GM21825 (cell line): ENCODE measurements around the gene FGF12.

Source experiments
- ATAC-seq: cut with Tn5 transposase; IDR thresholded peaks from one replicate; pipeline ENCODE4 v1.9.1; 2021; ENCODE audit warnings: mild to moderate bottlenecking, moderate library complexity; ENCODE audit not compliant: unreplicated experiment

FGF12 gene

DNA sequence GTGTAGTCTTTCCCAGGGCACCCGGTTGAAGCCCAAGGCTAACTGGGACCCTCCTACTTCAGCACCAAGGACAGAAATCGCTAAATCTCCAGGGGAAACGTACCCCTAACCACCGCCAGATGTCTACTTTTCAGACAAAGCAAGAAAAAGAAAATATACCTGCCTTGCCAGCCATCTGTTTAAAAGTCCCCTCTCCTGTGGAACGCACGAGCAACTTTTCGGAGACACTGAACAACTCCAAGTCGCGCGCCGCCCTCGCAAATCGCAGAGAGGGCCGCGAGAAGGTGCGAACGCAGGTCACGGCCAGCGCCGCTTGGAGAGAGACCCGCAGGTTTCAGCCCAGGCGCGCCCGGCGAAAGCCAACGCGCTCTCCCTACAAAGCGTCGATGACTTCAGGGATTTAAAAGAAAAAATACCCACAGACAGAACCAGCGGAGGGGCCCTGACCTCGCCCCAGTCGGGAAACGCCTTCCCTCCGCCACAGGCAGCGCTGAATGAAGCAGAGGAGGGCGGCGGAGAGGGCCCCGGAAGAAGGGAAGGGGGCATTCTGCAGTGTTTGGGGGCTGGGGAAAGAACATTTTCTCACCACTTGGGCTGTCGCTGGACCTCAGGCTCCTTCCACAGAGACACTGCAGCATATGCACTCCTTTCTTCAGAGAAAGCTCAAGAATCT lies 213.1 kb downstream of the FGF12 start:
- ATAC-seq, result no peak

DNA sequence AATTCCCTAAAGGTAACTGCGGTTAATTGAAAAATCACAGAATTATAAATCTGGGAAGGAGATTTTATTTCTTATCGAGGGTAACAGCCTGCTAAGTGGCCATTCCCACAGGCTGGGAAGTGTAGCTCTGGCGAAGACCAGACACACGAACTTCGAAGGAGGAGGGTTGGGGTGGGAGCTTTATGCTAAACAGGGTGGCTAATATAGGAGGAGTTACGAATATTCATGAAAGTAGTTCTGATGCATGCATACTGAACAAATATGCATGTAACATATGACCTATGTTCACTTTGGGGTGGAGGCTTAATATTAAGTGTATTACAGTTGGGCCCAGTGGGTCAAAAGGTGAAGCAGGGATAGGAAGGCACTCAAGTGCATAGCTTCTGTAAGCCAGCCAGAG lies 221.6 kb downstream of the FGF12 start:
- no peak for ATAC-seq

DNA sequence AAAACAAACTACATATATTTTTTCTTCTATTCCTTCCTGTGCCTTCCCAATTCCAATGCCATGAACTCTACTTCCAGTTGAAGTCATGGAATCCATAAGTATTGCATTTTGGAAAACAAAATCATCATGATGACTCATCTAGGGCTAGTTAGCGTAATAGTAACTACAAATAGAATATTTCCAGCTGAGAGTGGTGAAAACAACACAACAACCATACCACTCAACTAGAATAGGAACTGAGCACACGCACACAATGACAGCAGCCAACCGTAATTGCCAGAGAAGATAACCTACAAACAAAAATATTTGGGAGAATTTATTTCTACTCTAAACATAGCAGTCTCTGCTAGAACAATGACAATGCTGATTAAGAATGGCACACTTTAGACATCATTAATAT lies 225.9 kb downstream of the FGF12 start:
- no peak for ATAC-seq

DNA sequence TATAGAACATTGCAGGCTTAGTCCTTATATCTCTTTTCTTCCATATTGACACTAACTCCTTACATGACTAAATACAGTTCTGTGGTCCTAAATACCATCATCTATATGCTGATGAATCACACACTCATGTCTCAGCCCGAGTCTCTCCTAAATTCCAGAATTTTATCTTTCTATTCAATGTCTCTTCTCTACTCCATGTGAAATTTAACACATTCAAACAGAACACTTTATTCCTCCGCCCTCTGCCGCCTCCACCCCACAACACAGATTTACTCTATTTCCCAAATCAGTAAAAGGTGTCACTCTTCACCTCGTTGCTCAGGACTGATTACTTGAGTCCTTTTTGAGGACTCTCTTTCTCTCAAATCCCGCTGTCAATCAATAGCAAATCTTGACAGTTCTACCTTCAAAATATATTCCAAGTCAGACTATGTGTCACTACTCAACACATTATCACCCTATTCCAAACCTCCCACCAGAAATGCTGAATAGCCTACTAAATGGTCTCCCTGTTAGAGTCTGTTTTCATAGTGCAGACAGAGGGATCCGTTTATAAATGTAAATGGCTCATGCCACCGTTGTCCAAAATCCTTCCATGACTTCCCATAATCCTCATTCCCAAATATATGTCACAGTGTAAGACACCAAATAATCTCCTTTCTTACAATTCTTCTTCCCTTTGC lies 230.3 kb downstream of the FGF12 start:
- no peak for ATAC-seq

DNA sequence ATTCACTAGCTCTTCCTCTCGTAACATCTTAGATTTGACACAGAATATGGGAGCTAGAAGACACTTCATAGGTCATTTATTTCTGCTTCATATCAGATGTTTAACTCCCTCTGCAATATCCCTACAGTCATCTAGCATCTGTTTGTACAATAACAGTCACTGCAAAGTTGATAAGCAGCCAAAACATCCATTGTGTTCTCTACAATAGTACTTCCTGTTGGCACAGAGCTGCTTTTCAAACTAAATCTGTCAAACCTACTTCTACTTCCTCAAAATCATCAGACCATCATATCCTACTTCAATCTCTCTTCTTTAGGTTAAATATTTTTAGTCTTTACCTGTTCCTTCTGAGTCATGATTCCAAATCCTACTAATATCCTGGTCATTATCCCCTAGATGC lies 233.2 kb downstream of the FGF12 start:
- peak; percentile 79 for ATAC-seq

DNA sequence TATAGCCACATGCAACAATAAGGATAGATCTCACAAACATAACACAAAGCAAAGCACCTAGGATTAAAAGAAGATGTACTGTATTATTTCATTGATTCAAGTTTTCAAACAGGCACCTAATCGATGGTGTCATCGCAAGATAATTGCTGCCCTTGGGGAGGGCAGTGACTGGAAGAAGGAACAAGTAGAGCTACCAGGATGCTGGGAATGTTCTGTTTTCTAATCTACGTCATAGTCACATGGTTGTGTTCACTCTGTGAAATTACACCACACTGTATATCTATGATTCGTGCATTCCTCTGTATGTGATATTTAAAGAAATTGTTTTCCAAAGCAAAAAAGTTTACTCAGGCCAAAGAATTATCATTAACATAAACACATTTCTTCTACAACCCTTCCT lies 236.6 kb downstream of the FGF12 start:
- ATAC-seq, result no peak

DNA sequence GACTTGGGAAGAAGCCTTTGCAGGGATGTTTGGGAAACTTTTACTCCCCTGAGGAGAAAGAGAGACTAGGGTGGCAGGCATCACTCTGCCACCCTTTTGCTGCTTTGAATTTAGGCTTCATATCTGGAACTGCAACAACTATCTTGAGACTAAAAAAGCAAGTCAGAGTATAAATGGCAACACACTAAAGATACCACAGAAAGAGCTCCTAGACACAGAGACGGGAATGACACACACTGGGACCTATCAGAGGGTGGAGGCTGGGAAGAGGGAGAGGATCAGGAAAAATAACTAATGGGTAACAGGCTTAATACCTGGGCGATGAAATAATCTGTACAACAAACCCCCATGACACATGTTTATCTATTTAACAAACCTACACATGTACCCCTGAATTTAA lies 237.8 kb downstream of the FGF12 start:
- no peak for ATAC-seq

DNA sequence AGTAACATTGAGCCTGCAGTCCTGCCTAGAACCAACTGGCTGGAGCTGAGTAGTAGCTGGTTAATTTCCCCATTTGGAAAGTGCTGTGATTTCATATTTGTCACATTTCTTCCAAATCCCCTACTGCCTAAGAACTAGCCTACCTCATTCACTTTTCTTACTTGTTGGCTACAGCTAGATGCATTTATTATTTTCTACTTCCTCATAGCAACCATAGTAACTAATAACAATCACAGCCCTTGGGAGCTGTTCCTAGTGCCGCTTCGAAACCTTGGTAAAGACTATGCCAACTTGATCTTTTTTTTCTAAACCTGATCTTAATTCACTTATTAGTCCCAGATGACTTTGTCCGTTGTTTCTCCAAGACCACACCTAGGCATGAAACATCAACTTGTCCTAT lies 240.3 kb downstream of the FGF12 start:
- no peak for ATAC-seq

DNA sequence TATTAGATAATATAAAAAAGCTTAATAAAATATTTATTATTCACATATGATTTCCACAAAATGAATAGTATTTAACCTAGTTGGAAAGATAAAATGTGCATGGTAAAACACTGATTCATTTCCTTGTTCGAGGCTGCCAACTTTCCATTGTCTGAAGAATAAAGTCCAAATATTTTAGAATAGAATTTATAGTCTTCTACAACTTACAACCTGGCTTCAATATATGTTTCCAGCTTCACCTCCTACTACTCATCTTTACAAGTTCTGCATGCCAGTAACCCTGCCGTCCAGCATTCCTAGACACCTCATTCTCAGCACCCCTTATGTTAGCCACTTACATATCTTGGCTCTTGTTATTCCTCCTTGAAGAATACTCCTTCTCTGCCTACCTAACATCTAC lies 244.5 kb downstream of the FGF12 start:
- ATAC-seq, result no peak

DNA sequence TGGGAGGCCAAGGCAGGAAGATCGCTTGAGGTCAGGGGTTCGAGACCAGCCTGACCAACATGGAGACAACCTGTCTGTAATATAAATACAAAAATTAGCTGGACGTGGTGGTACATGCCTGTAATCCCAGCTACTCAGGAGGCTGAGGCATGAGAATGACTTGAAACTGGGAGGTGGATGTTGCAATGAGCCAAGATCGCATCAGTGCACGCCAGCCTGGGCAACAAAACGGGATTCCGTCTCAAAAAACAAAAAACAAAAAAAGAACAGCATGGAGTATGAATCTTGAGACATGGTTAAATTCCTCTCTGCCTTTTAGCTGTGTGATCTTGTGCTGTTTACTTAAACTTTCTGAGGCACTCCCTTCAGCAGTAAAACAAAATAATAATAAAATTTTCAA lies 244.9 kb downstream of the FGF12 start:
- ATAC-seq, result no peak

DNA sequence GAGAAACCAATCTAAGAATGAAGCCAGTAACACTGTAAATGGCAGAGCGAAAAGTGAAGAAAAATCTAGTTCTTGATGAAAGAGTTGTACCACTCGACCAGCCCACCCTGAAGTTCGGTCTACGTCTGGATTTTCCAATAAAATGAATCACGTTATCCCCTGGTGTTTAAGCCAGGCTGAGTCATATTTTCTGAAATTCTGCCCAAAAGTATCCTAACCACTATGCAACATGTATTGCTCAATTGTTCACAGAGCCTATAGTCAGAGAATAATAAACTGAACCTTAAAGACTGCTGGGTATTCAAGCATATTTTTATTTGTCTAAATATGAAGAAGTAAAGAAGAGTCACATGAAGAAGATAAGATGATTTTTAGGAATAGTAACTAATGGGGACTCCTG lies 245.7 kb downstream of the FGF12 start:
- no peak for ATAC-seq

DNA sequence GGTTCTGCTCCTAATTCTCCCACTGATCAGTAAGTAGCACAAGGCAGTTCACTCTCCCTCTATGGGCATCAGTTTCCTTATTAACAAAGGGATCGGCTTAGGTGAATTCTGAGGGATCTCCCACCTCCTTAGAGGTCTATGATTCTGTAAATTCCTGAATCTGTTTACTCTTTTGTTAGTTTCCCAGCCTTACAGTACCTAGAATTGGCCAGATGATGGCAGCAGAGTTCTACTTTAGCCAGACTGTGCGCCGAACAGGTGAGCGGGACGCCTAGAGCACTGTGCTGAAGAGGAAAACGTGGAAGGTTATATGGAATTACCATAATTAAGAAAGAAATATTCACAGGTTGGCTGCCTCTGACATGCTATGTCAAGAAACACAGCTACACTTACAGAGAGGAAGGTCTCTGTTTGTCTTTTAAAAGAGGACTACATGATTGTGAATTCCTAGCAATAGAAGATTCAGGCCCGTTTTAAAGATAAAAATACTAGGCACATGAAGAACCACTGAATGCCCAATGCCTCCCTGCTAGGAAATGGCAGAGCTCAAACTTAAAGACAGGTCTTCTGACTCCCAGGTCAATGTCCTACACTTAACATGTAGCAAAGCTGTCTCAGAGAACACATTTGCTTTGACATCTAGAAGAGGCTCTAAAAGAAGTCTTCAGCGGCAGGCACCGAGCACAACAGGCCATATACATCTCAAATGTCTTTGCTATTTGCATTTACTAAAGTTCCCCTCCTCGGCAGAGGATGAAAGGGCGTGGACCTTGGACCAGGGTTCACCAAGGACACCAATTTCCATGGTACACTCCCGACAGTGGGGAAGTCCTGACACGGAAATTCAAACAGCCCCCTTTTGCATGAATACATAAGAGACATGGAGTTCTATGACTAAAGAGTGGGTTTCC lies 259.9 kb downstream of the FGF12 start:
- ATAC-seq, result peak; percentile 91

DNA sequence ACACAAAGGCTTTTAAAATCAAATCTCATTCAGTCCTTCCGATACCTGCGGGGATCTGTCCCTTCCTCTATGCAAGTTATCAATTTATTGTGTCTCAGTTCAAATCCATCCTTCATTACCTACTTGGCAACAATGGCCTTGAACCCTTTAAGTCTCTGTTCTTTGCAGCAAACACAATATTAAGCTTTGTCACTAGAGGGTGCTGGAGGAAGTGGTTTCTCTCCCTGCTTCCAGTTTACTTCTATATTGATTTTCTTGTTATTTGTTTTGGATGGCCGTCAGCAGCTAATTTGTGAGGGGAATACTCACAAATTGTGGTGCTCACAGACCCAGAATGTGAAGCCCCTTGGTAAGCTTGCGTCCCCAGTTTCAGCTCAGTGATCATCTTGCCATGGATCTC lies 278.3 kb downstream of the FGF12 start:
- ATAC-seq, result no peak

DNA sequence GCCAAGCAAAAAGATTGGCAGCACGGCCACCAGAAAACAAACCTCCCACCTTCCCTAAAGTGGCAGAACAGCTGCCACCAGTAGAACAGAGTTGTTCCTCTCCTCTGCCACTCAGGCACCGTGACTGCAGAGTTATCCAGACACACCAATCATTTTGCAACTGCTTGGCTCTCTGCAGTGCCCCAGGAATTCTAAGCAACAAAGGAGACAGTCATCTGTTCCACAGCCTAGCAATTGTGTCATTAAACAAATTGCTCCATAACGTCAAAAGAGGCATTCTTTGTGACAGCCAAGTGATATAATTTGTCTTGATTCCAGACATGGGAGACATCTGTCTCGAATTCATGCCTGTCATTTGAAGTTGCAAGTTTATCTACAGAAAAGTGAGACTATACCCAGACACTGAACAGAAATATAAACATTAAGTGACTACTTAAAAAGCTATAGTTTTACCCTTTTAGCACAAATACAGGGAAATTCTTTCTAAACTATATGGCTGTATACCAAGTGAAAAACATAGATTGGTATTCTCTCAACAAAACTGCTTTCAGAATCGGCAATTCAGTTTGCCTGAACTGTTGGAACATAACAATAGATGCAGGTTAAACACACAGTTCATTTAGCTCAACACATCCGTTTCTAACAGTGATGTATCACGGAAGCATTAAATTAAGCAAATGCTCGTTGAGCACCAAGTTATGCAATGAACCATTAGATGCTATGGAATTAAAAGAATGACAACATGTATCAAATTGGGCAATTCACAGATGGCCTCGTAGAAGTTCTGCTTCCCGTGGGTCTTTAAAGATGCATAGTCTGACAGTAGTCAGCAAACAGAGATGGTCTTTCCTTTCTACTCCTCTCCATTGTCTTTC lies 281.3 kb downstream of the FGF12 start:
- no peak for ATAC-seq

DNA sequence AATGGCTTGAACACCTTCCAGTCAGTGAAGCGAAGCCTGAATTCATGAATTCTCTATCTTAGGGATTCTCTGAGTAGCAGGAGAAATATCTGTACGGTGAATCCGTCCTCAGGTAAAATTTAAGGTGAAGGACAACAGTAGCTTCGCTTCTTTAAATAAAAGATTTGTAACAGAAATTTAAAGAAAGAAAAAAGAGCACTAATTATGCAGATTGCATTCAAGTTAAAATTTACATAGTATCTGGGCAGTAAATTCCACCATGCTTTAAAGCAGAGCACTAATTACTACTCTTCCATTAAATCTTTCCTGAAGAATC lies 282.6 kb downstream of the FGF12 start:
- ATAC-seq, result no peak

DNA sequence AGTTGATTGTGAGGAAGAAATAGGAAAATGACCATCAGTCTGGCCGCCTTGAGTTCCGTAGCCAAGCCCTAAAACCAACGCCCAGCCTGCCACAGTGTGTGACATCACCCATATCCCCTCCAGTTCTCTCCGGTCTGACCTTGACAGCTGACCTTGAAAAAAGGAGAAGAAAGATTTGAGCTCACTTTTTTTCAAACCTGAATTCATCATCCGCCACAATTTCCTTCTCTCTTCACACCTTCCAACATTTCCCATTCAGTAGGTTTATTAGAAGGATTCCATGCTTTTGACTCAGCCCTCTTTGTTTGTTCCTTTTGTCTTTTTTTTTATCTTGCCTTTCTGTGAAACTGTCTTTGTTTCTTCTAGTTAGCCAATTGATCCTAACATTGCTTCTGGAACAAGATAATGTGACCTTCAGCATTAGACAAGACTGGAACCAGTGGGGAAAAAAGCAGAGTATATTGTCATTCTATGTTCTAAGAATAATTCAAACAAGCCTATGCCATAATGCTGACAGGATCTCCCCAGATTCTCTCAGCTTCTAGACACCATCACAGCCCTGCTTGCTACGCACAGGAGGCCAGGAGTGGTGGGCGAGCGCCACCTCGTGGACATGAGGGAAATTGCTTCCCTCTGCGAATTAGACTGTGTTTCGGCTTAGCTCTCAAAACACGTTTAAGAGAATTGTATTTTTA lies 283.1 kb downstream of the FGF12 start:
- ATAC-seq, result peak; percentile 98

DNA sequence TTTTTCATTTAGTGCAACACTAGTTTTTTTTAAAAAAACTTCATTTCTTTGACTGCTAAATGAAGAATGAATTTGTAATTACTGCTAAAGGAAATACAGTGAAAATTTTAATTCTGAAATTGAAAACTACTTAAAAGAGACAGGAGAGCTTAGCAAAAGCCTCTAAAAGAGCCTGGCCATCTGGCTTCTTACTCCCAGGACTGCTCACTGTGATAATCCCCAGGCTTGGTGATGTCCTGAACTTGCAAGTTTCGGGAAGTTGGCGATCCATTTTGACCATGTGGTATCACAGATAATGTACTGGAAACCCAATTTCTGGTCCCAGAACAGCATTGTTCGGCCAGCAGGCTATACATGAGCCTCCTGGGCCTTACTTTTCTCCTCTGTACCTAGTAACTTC lies 292.1 kb downstream of the FGF12 start:
- ATAC-seq, result no peak

DNA sequence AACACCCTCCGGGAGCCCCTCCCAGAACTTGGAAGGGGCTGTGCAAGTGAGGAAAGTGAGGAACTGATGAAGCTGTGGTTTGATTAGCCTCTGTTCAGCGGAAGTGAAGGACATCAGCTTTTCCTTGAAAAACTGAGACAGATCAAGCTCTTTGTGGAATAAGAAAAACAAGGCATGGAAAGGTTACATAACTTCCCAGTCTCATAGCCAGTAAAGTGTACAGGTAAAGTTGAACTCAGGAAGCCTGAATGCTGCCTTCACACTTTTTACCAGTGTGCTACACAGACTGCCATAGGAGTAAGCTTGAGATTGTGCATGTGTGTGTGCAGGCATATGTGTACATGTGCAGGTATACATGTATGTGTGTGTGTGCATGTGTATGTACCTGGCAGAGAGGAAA lies 293.2 kb downstream of the FGF12 start:
- ATAC-seq, result no peak

DNA sequence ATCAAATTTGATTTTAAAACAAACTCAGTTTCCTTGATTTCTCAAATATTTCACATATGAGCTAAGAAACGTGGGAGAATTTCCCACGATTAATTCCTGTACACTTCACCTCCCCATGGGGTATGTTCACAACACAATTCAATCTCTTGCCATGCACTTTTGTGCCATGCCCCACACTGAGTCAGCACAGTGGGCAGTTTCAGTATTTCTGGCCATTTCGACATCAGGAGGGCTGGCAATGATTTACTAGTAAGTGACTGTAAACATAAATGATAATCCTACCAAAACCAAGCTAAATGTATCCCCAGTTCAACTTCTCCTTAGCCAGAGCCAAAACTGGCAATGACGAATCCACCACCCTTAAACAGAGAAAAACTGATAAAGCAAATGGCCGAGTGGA lies 293.6 kb downstream of the FGF12 start:
- no peak for ATAC-seq

DNA sequence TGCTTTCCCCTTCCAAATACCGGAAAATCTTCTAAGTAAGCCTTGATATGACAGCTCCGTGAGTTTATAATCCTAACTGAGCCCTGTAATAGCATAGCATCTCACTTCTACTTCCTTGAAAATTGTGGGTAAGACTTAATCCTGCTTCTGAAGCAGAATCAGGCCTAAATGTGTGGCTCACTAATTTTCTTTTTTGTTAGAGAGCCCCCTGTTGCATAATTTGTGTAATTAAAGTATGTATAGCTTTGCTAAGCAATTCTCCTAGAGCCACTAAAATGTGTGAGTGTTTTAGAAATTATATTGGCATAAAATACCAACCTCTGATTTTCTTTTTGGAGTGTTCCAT lies 304.4 kb downstream of the FGF12 start:
- no peak for ATAC-seq
